IPS-11a (cell line): ENCODE measurements around the gene ROBO2.

Experiments used
- H3K4me3 ChIP-seq: one replicate; pipeline ENCODE4 v1.5.1; 2013; ENCODE audit warnings: low read depth, low read length, control low read depth

Gene ROBO2

DNA sequence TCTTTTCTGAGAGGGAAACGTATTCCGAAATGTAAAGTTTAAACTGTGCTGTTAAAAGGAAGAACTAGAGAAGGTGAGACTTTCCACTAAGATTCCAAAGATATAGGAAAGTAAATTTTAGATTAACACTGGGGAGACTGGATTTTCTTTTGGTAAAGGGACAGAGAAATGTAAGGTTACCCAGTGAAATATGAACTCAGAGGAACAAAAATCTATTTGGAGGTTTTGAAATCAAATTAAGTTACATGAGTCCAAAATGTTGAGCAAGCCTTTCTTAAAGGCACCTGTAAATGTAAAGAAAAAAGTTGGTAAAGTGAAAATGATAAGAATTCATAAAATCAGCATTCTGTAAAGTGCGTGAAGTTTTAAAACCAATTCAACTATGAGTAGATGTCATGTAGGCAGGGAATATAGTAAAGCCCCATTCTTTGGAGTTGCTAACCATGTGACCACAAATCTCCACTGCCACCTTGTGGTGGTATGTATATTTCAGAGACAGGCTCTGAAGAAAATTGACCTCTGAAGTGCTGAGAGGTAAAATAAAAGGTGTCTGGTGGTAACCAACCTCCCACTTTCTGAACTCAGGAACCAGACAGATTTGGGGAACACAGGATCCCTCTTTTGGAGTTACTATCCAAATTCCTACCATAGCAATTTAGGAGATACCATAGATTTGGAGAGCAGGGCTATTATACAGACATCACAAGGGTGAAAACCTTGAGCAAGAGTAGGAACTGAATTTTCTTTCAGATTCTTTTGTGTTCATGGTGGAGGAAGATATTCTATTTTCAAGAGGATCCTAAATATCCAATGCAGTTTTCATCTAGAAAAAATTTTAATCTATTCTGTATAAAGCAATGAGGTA, 215.3 kb downstream of the ROBO2 start:
- H3K4me3 ChIP-seq: no peak overlapping the region

DNA sequence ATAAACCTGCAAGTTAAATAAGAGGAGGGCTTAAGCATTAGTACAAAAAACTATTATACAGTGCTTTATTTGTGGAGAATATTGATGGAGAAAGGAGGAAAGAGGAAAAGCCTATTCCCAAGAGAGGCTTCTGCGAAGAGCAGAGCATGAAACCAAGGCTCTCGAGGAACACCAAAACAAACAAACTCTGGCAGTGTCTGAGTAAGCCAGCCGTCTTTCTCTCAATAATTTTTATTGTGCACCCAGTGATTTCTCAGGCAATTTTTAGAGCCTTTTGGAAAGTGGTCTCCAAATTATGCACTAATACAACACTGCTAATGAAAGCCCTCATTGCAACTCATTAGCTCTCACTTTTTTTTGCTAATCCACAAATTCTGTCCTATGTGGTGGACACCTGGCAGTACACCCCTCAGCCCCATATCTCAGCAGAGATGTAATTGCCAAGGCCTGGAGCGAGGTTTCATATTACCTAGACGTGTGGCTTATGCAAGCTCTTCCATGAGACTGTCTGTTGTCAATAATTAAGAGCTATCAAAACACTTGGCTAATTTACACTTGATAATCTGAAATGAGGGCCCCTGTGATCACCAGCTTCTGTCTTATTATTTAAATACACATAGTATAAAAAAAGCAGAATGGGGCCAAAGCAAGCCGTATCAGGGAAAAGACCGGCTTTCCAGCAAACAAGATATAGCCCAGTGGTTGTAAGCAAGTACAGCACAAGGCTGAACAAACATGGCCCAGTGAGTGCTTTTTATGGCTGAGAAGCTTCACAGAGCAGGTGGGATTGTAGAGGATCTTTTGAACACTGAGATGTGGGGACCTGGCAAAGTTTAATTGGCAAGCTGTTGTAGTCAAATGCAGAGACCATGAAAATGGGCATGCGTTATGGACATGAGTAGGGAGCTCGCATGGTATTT, 216.9 kb downstream of the ROBO2 start:
- no peak overlapping the region for H3K4me3 ChIP-seq

GRCh38 chr3:77259694-77260093, 219.8 kb downstream of the ROBO2 start:
- no peak overlapping the region for H3K4me3 ChIP-seq

DNA sequence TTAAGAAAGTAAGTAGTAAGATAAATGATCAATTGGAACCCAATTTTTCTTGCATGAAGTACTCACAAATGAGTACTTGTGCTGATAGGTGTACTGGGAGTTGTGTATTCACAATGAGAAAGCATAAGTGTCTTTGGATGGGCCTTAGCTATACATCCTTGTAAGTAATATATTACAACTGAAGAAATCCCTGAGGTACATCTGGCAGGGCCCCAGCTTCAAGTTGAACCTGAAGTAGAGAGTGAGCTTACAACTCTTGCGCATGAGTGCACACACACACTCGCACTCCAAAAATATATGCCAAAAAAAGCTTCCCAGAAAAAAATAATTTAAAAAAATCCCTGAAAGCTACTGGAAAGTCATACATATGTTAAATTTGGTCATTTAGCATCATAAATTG, 222.5 kb downstream of the ROBO2 start:
- H3K4me3 ChIP-seq: no peak overlapping the region

- no peak overlapping the region for H3K4me3 ChIP-seq
Measured at GRCh38 chr3:77267589-77267988, 227.7 kb downstream of the ROBO2 start.

- H3K4me3 ChIP-seq: no peak overlapping the region
Measured at GRCh38 chr3:77271306-77271705, 231.4 kb downstream of the ROBO2 start.

GRCh38 chr3:77271711-77272110, 231.8 kb downstream of the ROBO2 start:
- no peak overlapping the region for H3K4me3 ChIP-seq

- no peak overlapping the region for H3K4me3 ChIP-seq
Measured at GRCh38 chr3:77279276-77279675, 239.4 kb downstream of the ROBO2 start.

DNA sequence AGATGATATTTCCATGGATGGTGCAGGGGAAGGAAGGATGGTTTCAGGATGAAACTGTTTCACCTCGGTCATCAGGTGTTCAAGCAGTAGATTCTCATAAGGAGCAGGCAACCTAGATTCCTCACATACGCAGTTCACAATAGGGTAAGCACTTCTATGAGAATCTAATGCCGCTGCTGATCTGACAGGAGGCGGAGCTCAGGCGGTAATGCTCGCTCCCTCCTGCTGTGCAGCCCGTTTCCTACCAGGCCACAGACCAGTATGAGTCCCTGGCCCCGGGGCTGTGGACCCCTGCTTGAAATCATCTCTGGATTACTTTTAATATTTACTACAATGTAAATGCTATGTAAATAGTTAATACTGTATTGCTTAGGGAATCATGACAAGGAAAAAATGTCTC, 241.8 kb downstream of the ROBO2 start:
- H3K4me3 ChIP-seq: no peak overlapping the region

- H3K4me3 ChIP-seq: no peak overlapping the region
Measured at GRCh38 chr3:77283108-77283507, 243.2 kb downstream of the ROBO2 start.

- no peak overlapping the region for H3K4me3 ChIP-seq
Measured at GRCh38 chr3:77288348-77288747, 248.4 kb downstream of the ROBO2 start.

GRCh38 chr3:77296527-77296926, 256.6 kb downstream of the ROBO2 start:
- no peak overlapping the region for H3K4me3 ChIP-seq

GRCh38 chr3:77298417-77298816, 258.5 kb downstream of the ROBO2 start:
- H3K4me3 ChIP-seq: no peak overlapping the region

DNA sequence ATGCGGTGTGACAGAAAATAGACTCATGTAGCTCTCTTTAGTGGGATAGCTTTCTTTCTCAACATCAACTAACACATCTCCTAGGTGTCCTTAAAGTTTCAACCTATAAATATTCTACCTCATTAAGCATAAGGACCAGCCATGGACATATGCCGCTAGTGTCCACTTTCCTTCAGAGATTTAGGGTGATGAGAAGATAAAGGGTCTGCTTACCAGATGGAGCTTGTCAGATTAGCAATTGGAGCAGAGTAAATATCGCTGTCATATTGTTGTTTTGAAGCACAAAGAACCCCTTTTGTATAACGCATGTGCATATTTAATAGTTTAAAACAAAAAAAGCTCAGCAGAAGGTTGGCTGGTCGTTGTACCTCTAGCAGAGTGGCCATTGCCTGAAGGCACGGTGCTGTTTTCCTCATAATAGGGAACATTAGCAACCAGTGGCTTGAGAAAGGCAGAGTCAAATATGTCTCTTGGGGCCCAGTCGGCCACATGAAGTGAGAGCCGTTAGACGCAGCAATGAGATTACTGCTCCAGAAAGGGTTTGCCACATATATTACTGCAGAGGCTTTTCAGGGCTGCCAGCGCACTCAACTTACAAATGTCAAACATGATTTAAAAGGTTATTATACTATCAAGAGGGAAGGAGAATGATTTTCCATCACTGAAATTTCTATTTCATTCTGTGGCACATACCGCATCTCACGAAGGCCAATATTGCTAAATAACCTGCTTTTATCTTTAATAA, 264.2 kb downstream of the ROBO2 start:
- no peak overlapping the region for H3K4me3 ChIP-seq

DNA sequence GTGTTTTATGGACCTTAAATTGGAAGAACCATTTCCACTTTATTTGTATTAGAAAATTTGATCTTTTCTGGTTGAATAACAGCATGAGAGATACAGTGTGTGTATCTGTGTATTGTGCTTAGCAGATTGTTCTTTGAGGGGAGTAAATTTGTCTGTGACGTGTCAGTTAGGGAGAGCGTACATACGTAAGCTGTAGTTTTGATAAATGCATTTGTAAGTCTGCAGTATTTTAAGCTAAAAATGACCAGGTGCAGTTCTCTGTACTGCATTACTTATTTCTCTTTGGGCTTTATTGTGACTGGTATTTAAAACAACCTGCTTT, 264.8 kb downstream of the ROBO2 start:
- no peak overlapping the region for H3K4me3 ChIP-seq

GRCh38 chr3:77309460-77309859, 269.6 kb downstream of the ROBO2 start:
- no peak overlapping the region for H3K4me3 ChIP-seq

DNA sequence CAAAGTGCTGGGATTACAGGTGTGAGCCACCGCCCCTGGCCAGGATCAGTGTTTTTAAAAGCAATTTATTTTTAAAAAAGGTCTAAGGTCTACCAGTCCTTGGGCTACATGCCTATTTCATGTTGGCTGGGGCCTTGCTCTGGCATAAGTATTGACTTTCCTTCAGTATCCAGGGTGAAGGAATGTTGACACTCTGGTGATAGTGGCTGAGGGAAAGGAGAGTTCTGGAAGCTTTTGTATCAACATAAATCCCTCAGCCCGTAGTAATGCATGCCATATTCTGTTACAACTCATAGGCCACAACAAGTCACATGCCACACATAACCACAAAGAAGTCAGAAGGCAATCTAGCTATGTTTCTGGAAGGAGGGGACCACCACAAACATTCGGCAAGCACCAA, 273.9 kb downstream of the ROBO2 start:
- no peak overlapping the region for H3K4me3 ChIP-seq

DNA sequence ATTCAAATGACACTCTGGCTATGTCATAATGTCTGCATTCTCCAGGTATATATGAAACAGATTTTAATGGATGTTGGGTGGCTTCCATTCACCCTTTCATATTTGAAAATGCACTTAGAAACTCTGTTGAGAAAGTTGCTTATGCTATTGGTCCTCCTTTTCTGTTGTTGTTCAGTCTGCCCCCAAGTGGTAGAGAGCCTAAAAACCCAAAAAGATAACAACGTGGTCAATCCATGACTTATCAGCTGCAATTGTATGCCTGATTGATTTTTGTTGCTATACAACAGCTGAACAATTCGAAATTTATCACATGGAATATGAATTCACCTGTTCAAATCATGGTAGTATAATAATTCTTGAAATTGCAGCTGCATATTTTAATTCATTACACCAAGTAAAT, 279.8 kb downstream of the ROBO2 start:
- H3K4me3 ChIP-seq: no peak overlapping the region

- no peak overlapping the region for H3K4me3 ChIP-seq
Measured at GRCh38 chr3:77320514-77320913, 280.6 kb downstream of the ROBO2 start.

- no peak overlapping the region for H3K4me3 ChIP-seq
Measured at GRCh38 chr3:77321646-77322045, 281.7 kb downstream of the ROBO2 start.

GRCh38 chr3:77323626-77324025, 283.7 kb downstream of the ROBO2 start:
- H3K4me3 ChIP-seq: no peak overlapping the region
